Osteoblast (primary cell): Measurements from ENCODE around the gene PTPRN2. TPM values are rescaled to one million over a fixed set of nuclear protein-coding genes. Genes with fewer than 3 reads are reported as not detected.

ENCODE experiments used
- DNase-seq: peaks from one replicate; pipeline ENCODE4 v3.0.0; 2011; ENCODE audit warnings: low spot score, mixed read lengths; ENCODE audit not compliant: insufficient read length; ENCODE audit errors: missing footprints
- H2AFZ ChIP-seq: 2 replicates; pipeline ENCODE4 v1.6.0; 2011; ENCODE audit warnings: mild to moderate bottlenecking, low read length
- H3K27ac ChIP-seq: 2 replicates; pipeline ENCODE4 v1.5.1; 2011; ENCODE audit warnings: mild to moderate bottlenecking, low read depth, low read length, moderate library complexity
- H3K27me3 ChIP-seq: 2 replicates; pipeline ENCODE4 v1.6.0; 2012; ENCODE audit warnings: mild to moderate bottlenecking, control low read depth, inconsistent platforms, low read length, moderate library complexity; ENCODE audit not compliant: insufficient read depth
- H3K36me3 ChIP-seq: 2 replicates; pipeline ENCODE4 v1.5.1; 2011; ENCODE audit warnings: mild to moderate bottlenecking, low read length, control low read depth, moderate library complexity; ENCODE audit not compliant: insufficient read depth
- H3K4me1 ChIP-seq: 2 replicates; pipeline ENCODE4 v1.5.1; 2011; ENCODE audit warnings: mild to moderate bottlenecking, low read length, control low read depth, moderate library complexity; ENCODE audit not compliant: insufficient read depth
- H3K4me2 ChIP-seq: 2 replicates; pipeline ENCODE4 v1.6.0; 2011; ENCODE audit warnings: mild to moderate bottlenecking, low read length; ENCODE audit not compliant: insufficient read depth
- H3K4me3 ChIP-seq: fragments of 200-600 bp; sonication (generic); 3 replicates; pipeline ENCODE4 v1.5.1; 2012; ENCODE audit warnings: mild to moderate bottlenecking, low read length, inconsistent platforms; ENCODE audit not compliant: insufficient read depth
- H3K79me2 ChIP-seq: 2 replicates; pipeline ENCODE4 v1.6.0; 2012; ENCODE audit warnings: mild to moderate bottlenecking, low read length, control low read depth, inconsistent platforms; ENCODE audit not compliant: insufficient read depth
- H3K9me3 ChIP-seq: 2 replicates; pipeline ENCODE4 v1.5.1; 2011; ENCODE audit warnings: low read depth, low read length, control low read depth
- H4K20me1 ChIP-seq: 2 replicates; pipeline ENCODE4 v1.6.0; 2012; ENCODE audit warnings: mild to moderate bottlenecking, low read length, control low read depth; ENCODE audit not compliant: insufficient read depth
- CTCF ChIP-seq: IDR thresholded peaks from 2 replicates; pipeline ENCODE4 v1.5.1; 2011; ENCODE audit warnings: mild to moderate bottlenecking, low read depth, low read length, moderate library complexity; ENCODE audit errors: extremely low read depth
- total RNA-seq: library from RNA; depleted of rRNA; stranded (reverse); fragments of >200 nt; gene quantifications from 2 replicates; pipeline ENCODE4 v1.2.3, GENCODE V29; 2012

PTPRN2 gene
- total RNA-seq, 1 donor, result 0.36 TPM

GRCh38 chr7:158076215-158076614 is 511.4 kb downstream of the PTPRN2 start:
- no peak for TF ChIP-seq CTCF
- Histone ChIP-seq H3K27ac (no peak overlapping the region), H3K4me2 (no peak overlapping the region), H3K27me3 (no peaks in the 10 kb centered on the region), H2AFZ (no peak overlapping the region), H3K4me1 (no peaks in the 10 kb centered on the region), H3K79me2 (no peaks in the 10 kb centered on the region), H3K4me3 (no peak overlapping the region), H3K36me3 (no peaks in the 10 kb centered on the region), H3K9me3 (peaks cover 4% of the 10 kb centered on the region), H4K20me1 (no peaks in the 10 kb centered on the region)
- peak; percentile 66 for DNase-seq

- H3K79me2 ChIP-seq, result no peaks in the 10 kb centered on the region
- H3K27ac ChIP-seq, result no peak overlapping the region
- no peak overlapping the region for H2AFZ ChIP-seq
- no peaks in the 10 kb centered on the region for H3K36me3 ChIP-seq
- H3K4me1 ChIP-seq, result no peaks in the 10 kb centered on the region
- no peak for TF ChIP-seq CTCF
- DNase-seq, result peak; percentile 62
- no peak overlapping the region for H3K4me2 ChIP-seq
- H3K9me3 ChIP-seq, result no peaks in the 10 kb centered on the region
- no peaks in the 10 kb centered on the region for H4K20me1 ChIP-seq
- H3K27me3 ChIP-seq, result no peaks in the 10 kb centered on the region
- no peak overlapping the region for H3K4me3 ChIP-seq
Measured at GRCh38 chr7:158075633-158076001, 512.0 kb downstream of the PTPRN2 start.

GRCh38 chr7:158074896-158075632 is 512.6 kb downstream of the PTPRN2 start:
- no peak for TF ChIP-seq CTCF
- peak; percentile 74 for DNase-seq
- no peaks in the 10 kb centered on the region for H3K9me3 ChIP-seq

GRCh38 chr7:158073845-158074840 is 513.5 kb downstream of the PTPRN2 start:
- Histone ChIP-seq H3K36me3 (no peaks in the 10 kb centered on the region), H3K4me1 (no peaks in the 10 kb centered on the region), H3K4me3 (no peak overlapping the region), H3K9me3 (no peaks in the 10 kb centered on the region), H3K27ac (no peak overlapping the region), H3K27me3 (no peaks in the 10 kb centered on the region), H2AFZ (no peak overlapping the region), H3K4me2 (no peak overlapping the region), H4K20me1 (no peaks in the 10 kb centered on the region), H3K79me2 (no peaks in the 10 kb centered on the region)
- no peak for TF ChIP-seq CTCF
- DNase-seq, result peak; percentile 76

More at GRCh38 chr7:158074896-158075632, 512.6 kb downstream of the PTPRN2 start:
- Histone ChIP-seq H3K27me3 (no peaks in the 10 kb centered on the region), H2AFZ (no peak overlapping the region), H3K4me1 (no peaks in the 10 kb centered on the region), H3K79me2 (no peaks in the 10 kb centered on the region), H3K4me2 (no peak overlapping the region), H4K20me1 (no peaks in the 10 kb centered on the region), H3K4me3 (no peak overlapping the region), H3K36me3 (no peaks in the 10 kb centered on the region), H3K27ac (no peak overlapping the region)
